Non-pigmented ciliary epithelial cell (primary cell): ENCODE measurements around the gene DHDH.

Source experiments
- DNase-seq: peaks from one replicate; pipeline ENCODE4 v3.0.0-alpha.2; 2010; ENCODE audit warnings: low read depth

The DHDH gene

DNA sequence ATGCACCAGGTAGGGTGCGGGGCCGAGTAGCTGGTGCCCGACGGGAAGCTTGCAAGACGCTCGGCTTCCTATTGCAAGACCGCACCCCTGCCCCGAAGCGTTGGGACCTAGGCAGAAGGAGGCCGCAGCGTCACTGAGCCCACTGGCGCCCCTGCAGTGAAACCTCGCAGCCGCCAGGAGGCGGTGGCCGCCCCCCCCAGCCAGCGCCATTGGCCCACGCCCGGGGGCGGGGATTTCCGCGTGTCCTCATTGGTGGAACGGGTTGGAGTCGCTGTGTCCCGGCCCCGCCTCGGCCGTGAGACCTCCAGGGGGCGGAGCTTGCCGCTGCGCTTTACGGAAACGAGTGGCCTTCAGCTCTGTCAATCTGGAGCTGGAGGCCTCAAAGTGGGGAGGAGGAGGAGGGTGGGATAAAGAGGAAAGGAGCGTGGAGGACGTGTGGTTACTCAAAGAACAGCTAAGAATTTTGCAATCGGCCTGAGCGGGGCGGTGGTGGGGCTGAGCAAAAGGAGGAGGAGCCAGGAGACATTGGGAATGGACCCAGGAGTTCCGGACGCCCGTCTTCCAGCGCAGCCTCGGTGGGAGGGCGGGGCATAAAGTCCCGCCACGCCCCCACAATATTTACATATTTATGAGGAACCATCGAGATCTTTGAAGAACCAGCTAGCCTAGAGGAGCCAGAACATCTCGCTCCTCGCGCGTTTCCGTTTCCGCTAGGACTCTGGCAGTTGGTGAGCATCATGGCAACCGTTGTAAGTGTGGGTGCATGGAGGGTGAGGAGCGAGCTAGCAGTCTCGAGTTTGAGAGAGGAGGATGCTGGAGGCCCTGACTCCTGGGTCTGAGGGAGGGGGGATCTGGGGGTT, 59.9 kb downstream of the DHDH start, which contains the start of the genes GYS1 and RUVBL2:
Gene GYS1 (minus strand): TSS at position 135 of the 860 bp plus-strand sequence. CDS start 197 bp downstream, outside the sequence.
Gene RUVBL2 (plus strand): TSS at position 713 of the 860 bp plus-strand sequence. CDS start 25 bp downstream, at position 738.
- DNase-seq = peak; percentile 97

DNA sequence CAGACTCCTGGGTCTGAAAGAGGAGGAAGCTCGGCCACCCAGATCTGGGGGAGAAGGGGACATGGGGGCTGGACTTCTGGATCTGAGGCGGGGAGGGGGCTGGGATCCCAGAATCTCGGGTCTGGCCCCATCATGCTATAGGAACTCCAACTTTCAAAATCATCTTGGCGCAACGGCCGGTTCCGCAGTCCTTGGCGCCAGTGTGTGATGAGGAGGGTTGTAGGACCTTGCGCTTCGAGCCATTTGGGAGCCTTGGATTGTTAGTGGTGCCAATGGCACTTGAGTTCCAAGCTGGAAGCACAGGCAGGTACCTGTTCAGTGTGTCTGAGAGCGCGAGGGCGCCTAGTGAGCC, 60.5 kb downstream of the DHDH start:
- no peak for DNase-seq
